ENCODE results near the gene SLIT3. TPM values are rescaled to one million over a fixed set of nuclear protein-coding genes. Genes with fewer than 3 reads are reported as not detected.

Gene SLIT3
- total and polyA plus RNA-seq, 2 experiments from 2014 or later = 0.59 to 0.71 TPM

DNA sequence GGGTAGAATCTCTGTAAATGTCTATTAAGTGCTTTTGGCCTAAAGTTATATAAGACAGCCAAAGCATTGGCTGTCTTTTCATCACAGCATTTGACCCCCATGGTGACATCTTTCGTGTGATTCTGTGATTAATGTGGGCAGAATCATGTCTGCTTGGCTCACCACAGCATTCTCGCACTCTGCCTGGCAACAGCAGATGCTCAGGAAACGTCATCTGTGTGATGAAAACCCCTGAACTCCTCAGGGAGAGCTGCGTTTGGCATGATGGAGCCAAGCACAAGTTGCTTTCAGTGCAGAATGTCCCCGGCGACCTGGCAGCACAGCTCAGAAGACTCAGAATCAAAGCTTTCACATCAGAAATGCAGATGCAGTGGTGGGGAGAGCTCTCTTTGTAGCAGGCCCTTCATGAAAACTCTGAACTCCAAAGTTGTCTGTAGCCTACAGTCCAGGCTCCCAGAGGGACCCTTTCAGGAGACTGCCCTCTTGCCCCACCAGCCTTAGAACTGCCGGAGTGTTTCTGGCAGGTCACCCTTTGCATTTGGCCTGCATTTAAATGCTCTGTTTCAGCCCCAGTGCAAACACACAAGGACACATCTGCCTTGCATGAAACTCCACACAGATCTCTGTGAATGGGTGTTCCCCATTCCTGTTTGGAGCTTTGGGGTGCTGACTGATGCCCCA is 566.2 kb downstream of the SLIT3 start (continued):
- TF ChIP-seq, protein P1, sequence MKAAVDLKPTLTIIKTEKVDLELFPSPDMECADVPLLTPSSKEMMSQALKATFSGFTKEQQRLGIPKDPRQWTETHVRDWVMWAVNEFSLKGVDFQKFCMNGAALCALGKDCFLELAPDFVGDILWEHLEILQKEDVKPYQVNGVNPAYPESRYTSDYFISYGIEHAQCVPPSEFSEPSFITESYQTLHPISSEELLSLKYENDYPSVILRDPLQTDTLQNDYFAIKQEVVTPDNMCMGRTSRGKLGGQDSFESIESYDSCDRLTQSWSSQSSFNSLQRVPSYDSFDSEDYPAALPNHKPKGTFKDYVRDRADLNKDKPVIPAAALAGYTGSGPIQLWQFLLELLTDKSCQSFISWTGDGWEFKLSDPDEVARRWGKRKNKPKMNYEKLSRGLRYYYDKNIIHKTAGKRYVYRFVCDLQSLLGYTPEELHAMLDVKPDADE (IDR thresholded peaks at IDR 0.05) = no peak
- TF ChIP-seq ZNF331 (CRISPR knock-in tag; IDR thresholded peaks at IDR 0.05; ENCODE audit: low read depth) = no peak
- no peak for TF ChIP-seq POLR2AphosphoS5 (IDR thresholded peaks at IDR 0.05; ENCODE audit: low read depth)
- TF ChIP-seq EZH2phosphoT487 (IDR thresholded peaks at IDR 0.05; ENCODE audit: unreplicated experiment) = no peak
- TF ChIP-seq NANOG (IDR thresholded peaks at IDR 0.05; ENCODE audit: borderline replicate concordance) = no peak
- TF ChIP-seq STAT1 (IDR thresholded peaks at IDR 0.05; ENCODE audit: unreplicated experiment) = no peak

DNA sequence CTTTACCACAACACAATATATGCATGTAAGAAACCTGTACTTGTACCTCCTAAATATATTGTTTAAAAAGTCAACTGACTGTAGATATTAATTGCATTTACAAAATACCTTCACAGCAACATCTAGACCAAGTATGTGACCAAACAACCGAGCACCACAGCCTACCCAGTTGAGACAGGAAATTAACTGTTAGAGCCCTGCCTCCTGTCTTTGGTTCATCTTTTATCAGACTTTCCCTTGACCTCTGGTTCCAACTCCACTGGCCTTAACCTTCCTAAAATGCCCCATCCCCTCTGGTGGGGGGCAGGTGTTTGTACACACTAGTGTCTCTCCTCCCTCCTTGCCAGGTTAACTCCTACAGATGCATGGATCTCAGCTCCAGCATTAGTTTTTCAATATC is 566.8 kb downstream of the SLIT3 start:
- Mint-ChIP-seq H3K4me3 (no peak overlapping the region), H3K9me3 (no peaks in the 10 kb centered on the region), H3K27me3 (ENCODE audit: insufficient read depth, low read depth, poor library complexity) (no peaks in the 10 kb centered on the region), H3K36me3 (ENCODE audit: low read depth) (no peaks in the 10 kb centered on the region), H3K4me1 (no peaks in the 10 kb centered on the region; the same call in 1 of the 3 replicates), H3K27ac (no peak overlapping the region)
- Histone ChIP-seq H3K27me3 (ENCODE audit: insufficient read depth) (no peaks in the 10 kb centered on the region), H3K36me3 (ENCODE audit: insufficient read depth) (no peaks in the 10 kb centered on the region), H3K79me2 (replicated peaks; ENCODE audit: insufficient read depth) (no peaks in the 10 kb centered on the region), H3K4me2 (no peak overlapping the region), H4K20me1 (replicated peaks; ENCODE audit: insufficient read depth) (no peaks in the 10 kb centered on the region), H3K4me3 (no peak overlapping the region), H3K27ac (ENCODE audit: low read depth) (no peak overlapping the region), H2AFZ (no peak overlapping the region), H3F3A (replicated peaks; ENCODE audit: low read depth) (no peaks in the 10 kb centered on the region), H3K4me1 (ENCODE audit: insufficient read depth) (no peaks in the 10 kb centered on the region), H3K9me2 (ENCODE audit: insufficient read depth) (no peaks in the 10 kb centered on the region)
- DNase-seq (ENCODE audit: low spot score) (no peak), ATAC-seq (no peak)
- no peak for TF ChIP-seq JUNB (IDR thresholded peaks at IDR 0.05; ENCODE audit: unreplicated experiment)
- TF ChIP-seq STAT1 (IDR thresholded peaks at IDR 0.05; ENCODE audit: unreplicated experiment) = no peak
- TF ChIP-seq EZH2 (IDR thresholded peaks at IDR 0.05; ENCODE audit: low read depth, unreplicated experiment) = no peak
- TF ChIP-seq ZNF114 (CRISPR knock-in tag; IDR thresholded peaks at IDR 0.05) = no peak
- TF ChIP-seq, protein P1 (IDR thresholded peaks at IDR 0.05) = no peak
- no peak for TF ChIP-seq EZH2phosphoT487 (IDR thresholded peaks at IDR 0.05; ENCODE audit: unreplicated experiment)
- no peak for TF ChIP-seq POLR2AphosphoS5 (IDR thresholded peaks at IDR 0.05; ENCODE audit: low read depth)
- no peak for TF ChIP-seq ZNF331 (CRISPR knock-in tag; IDR thresholded peaks at IDR 0.05; ENCODE audit: low read depth)
- TF ChIP-seq, protein P2, sequence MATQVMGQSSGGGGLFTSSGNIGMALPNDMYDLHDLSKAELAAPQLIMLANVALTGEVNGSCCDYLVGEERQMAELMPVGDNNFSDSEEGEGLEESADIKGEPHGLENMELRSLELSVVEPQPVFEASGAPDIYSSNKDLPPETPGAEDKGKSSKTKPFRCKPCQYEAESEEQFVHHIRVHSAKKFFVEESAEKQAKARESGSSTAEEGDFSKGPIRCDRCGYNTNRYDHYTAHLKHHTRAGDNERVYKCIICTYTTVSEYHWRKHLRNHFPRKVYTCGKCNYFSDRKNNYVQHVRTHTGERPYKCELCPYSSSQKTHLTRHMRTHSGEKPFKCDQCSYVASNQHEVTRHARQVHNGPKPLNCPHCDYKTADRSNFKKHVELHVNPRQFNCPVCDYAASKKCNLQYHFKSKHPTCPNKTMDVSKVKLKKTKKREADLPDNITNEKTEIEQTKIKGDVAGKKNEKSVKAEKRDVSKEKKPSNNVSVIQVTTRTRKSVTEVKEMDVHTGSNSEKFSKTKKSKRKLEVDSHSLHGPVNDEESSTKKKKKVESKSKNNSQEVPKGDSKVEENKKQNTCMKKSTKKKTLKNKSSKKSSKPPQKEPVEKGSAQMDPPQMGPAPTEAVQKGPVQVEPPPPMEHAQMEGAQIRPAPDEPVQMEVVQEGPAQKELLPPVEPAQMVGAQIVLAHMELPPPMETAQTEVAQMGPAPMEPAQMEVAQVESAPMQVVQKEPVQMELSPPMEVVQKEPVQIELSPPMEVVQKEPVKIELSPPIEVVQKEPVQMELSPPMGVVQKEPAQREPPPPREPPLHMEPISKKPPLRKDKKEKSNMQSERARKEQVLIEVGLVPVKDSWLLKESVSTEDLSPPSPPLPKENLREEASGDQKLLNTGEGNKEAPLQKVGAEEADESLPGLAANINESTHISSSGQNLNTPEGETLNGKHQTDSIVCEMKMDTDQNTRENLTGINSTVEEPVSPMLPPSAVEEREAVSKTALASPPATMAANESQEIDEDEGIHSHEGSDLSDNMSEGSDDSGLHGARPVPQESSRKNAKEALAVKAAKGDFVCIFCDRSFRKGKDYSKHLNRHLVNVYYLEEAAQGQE (IDR thresholded peaks at IDR 0.05; ENCODE audit: unreplicated experiment) = no peak
- TF ChIP-seq, protein P3, sequence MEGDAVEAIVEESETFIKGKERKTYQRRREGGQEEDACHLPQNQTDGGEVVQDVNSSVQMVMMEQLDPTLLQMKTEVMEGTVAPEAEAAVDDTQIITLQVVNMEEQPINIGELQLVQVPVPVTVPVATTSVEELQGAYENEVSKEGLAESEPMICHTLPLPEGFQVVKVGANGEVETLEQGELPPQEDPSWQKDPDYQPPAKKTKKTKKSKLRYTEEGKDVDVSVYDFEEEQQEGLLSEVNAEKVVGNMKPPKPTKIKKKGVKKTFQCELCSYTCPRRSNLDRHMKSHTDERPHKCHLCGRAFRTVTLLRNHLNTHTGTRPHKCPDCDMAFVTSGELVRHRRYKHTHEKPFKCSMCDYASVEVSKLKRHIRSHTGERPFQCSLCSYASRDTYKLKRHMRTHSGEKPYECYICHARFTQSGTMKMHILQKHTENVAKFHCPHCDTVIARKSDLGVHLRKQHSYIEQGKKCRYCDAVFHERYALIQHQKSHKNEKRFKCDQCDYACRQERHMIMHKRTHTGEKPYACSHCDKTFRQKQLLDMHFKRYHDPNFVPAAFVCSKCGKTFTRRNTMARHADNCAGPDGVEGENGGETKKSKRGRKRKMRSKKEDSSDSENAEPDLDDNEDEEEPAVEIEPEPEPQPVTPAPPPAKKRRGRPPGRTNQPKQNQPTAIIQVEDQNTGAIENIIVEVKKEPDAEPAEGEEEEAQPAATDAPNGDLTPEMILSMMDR (conservative IDR thresholded peaks at IDR 0.05; ENCODE audit: low read depth in 2 of 2) = no peak

All from GM23338 (cell line).